Body of pancreas (tissue), 4 donors: ENCODE measurements around the gene C20orf141.

Experiments
- POLR2A ChIP-seq, 3 donors: fragments of 450-650 bp; IDR thresholded peaks; one replicate each; pipeline ENCODE4 v1.6.1; 2016; ENCODE audit warnings: antibody characterized with exemption in 3 of 3, mild to moderate bottlenecking in 2 of 3
- TF ChIP-seq, protein P1 (sequence below), 7 experiments: fragments of 450-650 bp in 4 of 7; fragments of 200-600 bp in 3 of 7; sonication (generic) in 3 of 7; IDR thresholded peaks; one replicate each; pipeline ENCODE4 v1.5.1; 2016 to 2019; ENCODE audit warnings: antibody characterized with exemption in 7 of 7

DNA sequence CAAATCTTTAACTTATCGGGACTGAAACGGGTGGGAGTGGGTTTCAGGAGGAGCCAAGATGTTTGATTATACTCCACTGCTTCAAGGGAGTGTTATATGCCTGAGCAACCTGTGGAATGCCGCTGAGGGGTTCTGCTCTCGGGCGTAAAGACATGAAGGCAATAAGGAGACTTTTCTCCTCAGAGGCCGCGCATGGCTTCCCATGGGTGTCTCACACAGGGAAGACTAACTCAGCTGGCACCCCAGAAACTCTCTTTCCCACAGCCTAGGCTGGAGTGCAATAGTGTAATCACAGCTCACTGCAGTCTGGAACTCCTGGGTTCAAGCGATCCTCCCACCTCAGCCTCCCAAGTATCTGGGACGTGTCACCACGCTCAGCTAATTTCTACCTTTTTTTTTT, 5.1 kb upstream of the C20orf141 start:
- TF ChIP-seq POLR2A (IDR thresholded peaks at IDR 0.05), result no peak
- TF ChIP-seq, protein P1, sequence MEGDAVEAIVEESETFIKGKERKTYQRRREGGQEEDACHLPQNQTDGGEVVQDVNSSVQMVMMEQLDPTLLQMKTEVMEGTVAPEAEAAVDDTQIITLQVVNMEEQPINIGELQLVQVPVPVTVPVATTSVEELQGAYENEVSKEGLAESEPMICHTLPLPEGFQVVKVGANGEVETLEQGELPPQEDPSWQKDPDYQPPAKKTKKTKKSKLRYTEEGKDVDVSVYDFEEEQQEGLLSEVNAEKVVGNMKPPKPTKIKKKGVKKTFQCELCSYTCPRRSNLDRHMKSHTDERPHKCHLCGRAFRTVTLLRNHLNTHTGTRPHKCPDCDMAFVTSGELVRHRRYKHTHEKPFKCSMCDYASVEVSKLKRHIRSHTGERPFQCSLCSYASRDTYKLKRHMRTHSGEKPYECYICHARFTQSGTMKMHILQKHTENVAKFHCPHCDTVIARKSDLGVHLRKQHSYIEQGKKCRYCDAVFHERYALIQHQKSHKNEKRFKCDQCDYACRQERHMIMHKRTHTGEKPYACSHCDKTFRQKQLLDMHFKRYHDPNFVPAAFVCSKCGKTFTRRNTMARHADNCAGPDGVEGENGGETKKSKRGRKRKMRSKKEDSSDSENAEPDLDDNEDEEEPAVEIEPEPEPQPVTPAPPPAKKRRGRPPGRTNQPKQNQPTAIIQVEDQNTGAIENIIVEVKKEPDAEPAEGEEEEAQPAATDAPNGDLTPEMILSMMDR (IDR thresholded peaks at IDR 0.05), result no peak
